Uterus (tissue), 2 donors: Measurements from ENCODE around the gene OR2AE1.
"Not testable (repeated sequence)": the region's sequence is repeated elsewhere in the genome, so short reads cannot be mapped to it uniquely, and the experiment has no call there.

Experiments used
- CTCF ChIP-seq, 4 experiments: fragments of 200-600 bp in 2 of 4; fragments of 450-650 bp in 2 of 4; sonication (generic) in 2 of 4; IDR thresholded peaks; one replicate each; pipeline ENCODE4 v1.5.1; 2016 to 2019; ENCODE audit warnings: antibody characterized with exemption in 4 of 4, mild to moderate bottlenecking in 2 of 4, moderate library complexity in 1 of 4
- POLR2A ChIP-seq, 2 donors: fragments of 450-650 bp; IDR thresholded peaks; one replicate each; pipeline ENCODE4 v1.6.1; 2016; ENCODE audit warnings: antibody characterized with exemption in 2 of 2, mild to moderate bottlenecking in 1 of 2, moderate library complexity in 1 of 2

- not testable (repeated sequence) for TF ChIP-seq CTCF, POLR2A (IDR thresholded peaks at IDR 0.05)
Measured at GRCh38 chr7:99888366-99888765, 11.5 kb upstream of the OR2AE1 start.
